ENCODE results near the gene MORN1.
"Not testable (repeated sequence)": the region's sequence is repeated elsewhere in the genome, so short reads cannot be mapped to it uniquely, and the experiment has no call there.

The MORN1 gene

GRCh38 chr1:2339206-2340085 is 51.9 kb downstream of the MORN1 start:
- DNase-seq (ENCODE audit: low read depth in 2 of 2) = no peak

GRCh38 chr1:2337501-2337900 is 53.9 kb downstream of the MORN1 start:
- no peak for DNase-seq (ENCODE audit: low read depth in 2 of 2)

- no peak for DNase-seq (ENCODE audit: low read depth in 2 of 2)
Measured at GRCh38 chr1:2337081-2337480, 54.3 kb downstream of the MORN1 start.

DNA sequence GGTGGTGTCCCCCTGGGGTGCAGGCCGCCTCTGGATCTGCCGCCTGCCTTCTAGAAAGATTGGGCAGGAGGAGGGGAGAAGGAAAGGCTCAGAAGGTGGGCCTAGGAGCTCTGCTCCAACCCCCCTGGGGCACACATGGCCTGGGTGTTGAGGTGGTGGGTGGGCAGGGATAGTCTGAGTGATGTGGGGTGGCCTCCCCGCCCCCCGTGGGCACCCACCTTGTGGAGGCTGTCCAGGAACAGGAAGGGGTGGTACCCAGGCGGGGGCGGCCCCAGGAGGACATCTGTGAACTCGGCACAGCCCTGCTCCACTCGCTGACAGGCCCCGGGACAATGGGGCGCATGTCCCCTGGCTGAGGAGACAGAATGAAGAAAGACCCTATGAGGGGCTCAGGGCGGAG is 54.9 kb downstream of the MORN1 start:
- DNase-seq (ENCODE audit: low read depth in 2 of 2) = no peak

DNA sequence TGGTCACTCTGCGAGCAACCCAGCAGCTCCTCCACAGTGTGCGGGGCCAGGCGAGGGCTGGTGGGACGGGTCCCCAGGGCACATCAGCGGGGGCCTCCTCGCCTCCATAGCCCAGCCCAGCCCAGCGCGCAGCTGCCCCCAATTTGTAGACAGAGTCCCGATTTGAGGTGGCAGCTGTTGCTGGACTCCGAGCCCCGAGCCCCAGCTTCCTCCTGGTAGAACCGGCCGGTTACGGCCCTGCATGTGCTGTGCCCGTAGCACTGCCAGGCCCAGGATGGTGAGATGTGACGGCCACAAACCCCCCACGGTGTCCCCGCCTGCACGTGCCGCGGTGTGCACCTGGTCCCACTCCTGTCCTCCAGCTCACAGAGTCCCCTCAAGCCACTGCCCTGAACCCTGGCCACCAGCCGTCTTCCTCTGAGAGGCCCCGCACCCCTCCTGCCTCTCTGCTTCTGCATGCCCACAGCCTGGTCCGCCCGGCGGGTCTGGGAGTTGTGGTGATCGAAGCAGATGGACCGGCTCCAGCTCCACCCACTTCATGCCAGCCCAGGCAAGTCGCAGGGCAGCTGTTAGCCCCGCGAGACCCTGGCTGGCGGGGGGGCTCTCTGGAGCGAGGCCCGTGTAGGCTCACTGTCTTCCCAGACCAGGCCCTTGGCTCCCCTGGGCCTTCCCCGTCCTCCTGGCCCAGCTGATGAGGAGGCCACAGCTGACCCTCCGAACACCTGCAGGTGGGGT is 55.5 kb downstream of the MORN1 start:
- no peak for DNase-seq (ENCODE audit: low read depth in 2 of 2)

DNA sequence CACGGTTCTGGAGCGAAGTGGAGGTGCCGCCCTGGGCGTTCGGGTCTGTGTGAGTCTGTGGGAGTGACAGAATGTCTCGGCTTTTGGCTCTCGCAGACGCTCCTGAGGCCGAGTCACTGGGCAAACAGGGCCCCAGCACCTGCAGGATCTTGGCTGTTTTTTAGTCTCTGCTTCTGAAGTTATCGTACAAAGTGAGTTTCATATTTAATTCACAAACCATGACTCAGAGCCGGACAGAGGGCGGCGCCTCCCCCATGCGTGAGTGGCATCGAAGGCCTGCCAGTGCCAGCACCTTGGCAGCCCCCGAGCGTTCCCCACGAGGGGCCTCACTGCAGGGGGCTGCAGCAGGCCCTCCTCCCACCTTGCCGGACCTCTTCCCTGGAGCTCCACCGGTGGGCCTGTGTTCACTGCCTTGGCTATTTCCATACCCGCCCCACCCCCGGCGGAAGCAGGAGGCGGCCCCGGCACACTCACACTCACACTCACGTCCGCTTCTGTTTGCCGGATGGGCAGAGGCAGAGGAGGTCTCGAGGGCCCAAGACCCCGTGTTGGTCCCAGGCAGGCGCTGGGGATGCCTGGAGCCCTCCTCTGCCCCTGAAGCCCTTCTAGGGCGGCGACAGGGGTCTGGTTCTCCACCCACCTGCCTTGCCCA is 56.3 kb downstream of the MORN1 start:
- DNase-seq (ENCODE audit: low read depth in 2 of 2) = no peak

DNA sequence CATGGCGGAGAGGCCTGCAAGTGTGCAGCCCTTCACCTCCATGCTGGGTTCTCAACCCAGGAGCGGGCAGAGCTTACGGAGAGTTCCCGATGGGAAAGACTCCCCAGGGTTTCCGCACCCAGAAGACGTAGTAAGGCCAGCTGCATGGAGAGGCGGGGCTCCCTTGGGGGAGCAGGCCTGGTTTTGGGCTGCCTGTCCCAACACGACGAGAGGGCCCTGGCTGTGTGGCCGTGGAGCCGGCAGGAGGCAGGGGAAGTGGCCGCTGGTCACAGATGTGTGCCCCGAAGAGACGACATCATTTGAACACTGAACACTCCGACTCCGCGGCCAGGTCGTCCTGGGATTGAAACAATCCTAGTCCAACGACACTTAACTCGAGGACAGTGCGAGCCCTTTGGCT is 57.0 kb downstream of the MORN1 start:
- DNase-seq (ENCODE audit: low read depth in 2 of 2) = no peak

GRCh38 chr1:2331580-2331979 is 59.8 kb downstream of the MORN1 start:
- not testable (repeated sequence) for DNase-seq (ENCODE audit: low read depth in 2 of 2)

DNA sequence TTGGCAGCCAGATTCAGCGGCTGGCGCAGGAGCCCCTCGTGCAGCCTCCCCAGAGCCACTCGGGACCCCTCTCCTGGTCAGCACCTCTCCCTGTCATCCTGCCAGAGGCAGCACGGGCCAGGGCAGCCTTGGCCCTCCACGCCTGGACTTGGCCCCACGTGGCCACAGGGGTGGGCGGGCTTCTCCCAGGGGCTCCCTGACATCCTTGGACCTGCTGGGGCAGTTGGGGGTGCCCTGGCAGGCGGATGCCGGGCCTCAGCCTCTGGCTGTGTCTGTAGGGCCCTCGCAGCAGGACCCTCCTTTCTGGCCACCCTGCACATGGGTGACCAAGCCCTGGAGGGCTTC is 60.2 kb downstream of the MORN1 start:
- DNase-seq (ENCODE audit: low read depth in 2 of 2) = no peak

GRCh38 chr1:2330519-2331199 is 60.7 kb downstream of the MORN1 start:
- DNase-seq (ENCODE audit: low read depth in 2 of 2) = no peak

GRCh38 chr1:2330035-2330434 is 61.3 kb downstream of the MORN1 start:
- DNase-seq (ENCODE audit: low read depth in 2 of 2) = no peak

GRCh38 chr1:2328676-2329455 is 62.5 kb downstream of the MORN1 start:
- no peak for DNase-seq (ENCODE audit: low read depth in 2 of 2)

- no peak for DNase-seq (ENCODE audit: low read depth in 2 of 2)
Measured at GRCh38 chr1:2327841-2328240, 63.5 kb downstream of the MORN1 start.

GRCh38 chr1:2327162-2327561 is 64.2 kb downstream of the MORN1 start:
- not testable (repeated sequence) for DNase-seq (ENCODE audit: low read depth in 2 of 2)

GRCh38 chr1:2326524-2326923 is 64.8 kb downstream of the MORN1 start:
- DNase-seq (ENCODE audit: low read depth in 2 of 2) = no peak

DNA sequence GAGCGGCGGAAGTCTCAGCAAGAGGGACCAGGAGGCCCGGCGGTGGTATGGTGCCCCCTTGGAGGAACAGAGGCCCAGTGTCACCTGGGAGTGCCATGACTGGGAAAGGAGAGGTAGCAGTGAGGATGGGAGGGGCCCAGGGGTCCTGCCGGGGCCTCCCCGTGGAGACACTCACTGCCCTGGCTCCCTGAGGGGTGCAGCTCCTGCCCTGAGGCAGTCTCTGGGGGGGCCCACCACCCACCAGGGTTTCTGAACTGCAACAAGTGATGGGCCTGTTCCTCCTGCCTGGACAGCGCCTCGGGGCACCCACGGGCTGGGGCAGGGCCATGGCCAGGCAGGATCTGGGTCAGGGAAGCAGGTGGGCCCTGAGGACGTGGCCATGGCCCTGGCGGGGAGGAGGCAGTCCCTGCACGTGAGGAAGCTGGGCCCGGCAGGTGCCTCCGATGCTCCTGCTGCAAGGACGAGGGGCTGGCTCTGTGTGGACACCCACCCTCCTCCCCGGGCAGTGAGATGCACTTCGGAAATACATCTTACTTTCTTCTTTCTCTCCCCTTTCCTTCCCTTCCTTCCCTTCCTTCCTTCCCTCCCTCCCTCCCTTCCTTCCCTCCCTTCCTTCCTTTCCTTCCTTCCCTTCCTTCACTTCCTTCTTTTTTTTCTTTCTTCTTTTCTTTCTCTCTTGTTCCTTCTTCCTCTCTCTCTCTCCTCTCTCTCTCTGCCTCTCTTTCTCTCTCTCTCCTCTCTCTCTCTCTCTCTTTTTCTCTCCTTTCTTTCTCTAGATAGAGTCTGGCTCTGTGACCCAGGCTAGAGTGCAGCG is 66.6 kb downstream of the MORN1 start:
- no peak for DNase-seq (ENCODE audit: low read depth in 2 of 2)

- no peak for DNase-seq (ENCODE audit: low read depth in 2 of 2)
Measured at GRCh38 chr1:2323451-2323974, 67.8 kb downstream of the MORN1 start.

DNA sequence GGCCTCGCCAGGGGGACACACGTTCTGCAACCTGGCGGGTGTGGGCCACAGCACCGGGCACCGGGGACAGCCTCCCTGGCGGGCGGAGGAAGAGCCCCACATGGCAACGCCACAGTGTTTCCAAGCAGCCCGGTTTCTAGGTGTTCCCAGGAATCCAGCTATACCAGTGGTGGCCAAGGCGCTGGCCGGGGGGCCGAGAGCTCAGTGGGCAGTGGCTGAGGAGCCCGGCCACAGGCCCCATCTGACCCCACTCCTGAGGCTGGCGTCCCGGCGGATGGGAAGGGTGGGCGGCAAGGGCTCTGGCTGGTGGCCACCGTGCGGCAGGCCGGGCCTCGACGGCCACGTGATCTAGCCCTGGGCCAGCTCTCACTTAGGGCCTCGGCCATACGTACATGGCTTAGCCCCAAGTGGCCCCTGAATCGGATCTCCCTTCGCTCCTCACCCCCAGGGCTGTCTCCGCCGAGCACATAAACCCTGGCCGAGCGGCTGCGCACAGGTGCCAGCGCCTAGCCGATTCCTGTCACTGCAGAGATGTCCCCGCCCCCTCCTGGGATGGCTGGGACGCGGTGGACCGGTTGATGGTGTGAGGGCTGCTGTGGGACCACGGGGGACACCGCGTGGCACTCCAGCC is 68.7 kb downstream of the MORN1 start:
- no peak for DNase-seq (ENCODE audit: low read depth in 2 of 2)

DNA sequence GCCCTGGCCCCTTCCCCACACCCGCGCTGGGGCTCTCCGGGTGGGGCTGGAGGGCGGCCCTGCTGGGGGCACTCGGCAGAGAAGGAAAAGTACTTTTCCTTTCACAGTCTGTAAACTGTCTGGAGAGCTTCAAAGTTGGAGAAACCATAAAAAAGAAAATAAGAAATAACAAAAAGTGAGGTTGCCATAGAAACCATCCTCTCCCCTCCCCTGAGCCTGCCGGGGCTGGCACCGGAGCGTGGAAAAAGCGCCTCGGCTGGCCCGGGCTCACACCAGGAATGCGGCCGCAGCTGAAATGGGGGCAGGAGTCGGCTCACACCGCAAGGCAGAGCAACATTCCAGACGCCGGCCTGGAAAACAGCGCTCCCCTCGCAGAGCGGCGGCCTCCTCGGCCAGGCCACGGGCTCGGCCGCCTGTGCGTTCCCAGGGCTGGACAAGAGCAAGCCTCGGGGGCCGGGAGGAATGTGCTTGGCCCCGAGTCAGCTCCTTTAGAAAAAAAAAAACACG is 69.2 kb downstream of the MORN1 start:
- no peak for DNase-seq (ENCODE audit: low read depth in 2 of 2)
